Ovary (tissue), 9 donors: ENCODE data around the gene LYG1. TPM values are rescaled to one million over a fixed set of nuclear protein-coding genes. Genes with fewer than 3 reads are reported as not detected.

Experiments
- DNase-seq, 5 donors: peaks; one replicate each; pipeline ENCODE4 v3.0.0-alpha.2; 2019 to 2020
- H3K27ac ChIP-seq, 2 donors: fragments of 200-600 bp; one replicate each; pipeline versions ENCODE4 v1.5.1 to v1.8.0; 2019 to 2022
- H3K27me3 ChIP-seq: fragments of 200-600 bp; one replicate; pipeline ENCODE4 v1.8.0; 2022
- H3K36me3 ChIP-seq: fragments of 200-600 bp; sonication (generic); one replicate; pipeline ENCODE4 v1.5.1; 2019
- H3K4me1 ChIP-seq: one replicate; pipeline ENCODE4 v1.8.1; 2013; ENCODE audit warnings: mild to moderate bottlenecking, moderate library complexity; ENCODE audit not compliant: insufficient read depth
- H3K4me3 ChIP-seq: fragments of 200-600 bp; sonication (generic); one replicate; pipeline ENCODE4 v1.5.1; 2017
- H3K9me3 ChIP-seq, 2 donors: fragments of 200-600 bp in 1 of 2; sonication (generic) in 1 of 2; one replicate each; pipeline versions ENCODE4 v1.5.1 to v1.8.1; 2013 to 2019; ENCODE audit warnings: mild to moderate bottlenecking in 1 of 2, moderate library complexity in 1 of 2
- EP300 ChIP-seq: sonication (generic); formaldehyde crosslinking; IDR thresholded peaks from one replicate; pipeline ENCODE4 v1.6.1; 2017; ENCODE audit warnings: antibody characterized with exemption
- POLR2A ChIP-seq: fragments of 450-650 bp; IDR thresholded peaks from one replicate; pipeline ENCODE4 v1.6.1; 2017; ENCODE audit warnings: antibody characterized with exemption, mild to moderate bottlenecking, moderate library complexity
- WGBS, 3 donors: extraction: QIAGEN DNeasy Blood & Tissue Kit in 1 of 3; methylation state at CpG; one replicate each; pipeline versions ENCODE4 v1.1.5 to v1.1.7; 2013 to 2017; 5-methylcytosine and 5-hydroxymethylcytosine counted together
- intact Hi-C, 4 donors: fragments of 100-400 bp; cut with DNase I; formaldehyde crosslinking; loops; one replicate each; pipeline versions ENCODE4 v1.11.0 to v1.15.1; 2022 to 2023
- polyA plus RNA-seq, 2 donors: library from polyadenylated mRNA; stranded (reverse); fragments of 200-250 nt in 1 of 2; fragments of 350-450 nt in 1 of 2; fragmentation: Illumina TruSeq in 1 of 2; extraction: RNeasy Lipid Tissue Mini Kit (QIAGEN cat#74804) in 1 of 2; gene quantifications; one replicate each; pipeline ENCODE4 v1.2.3, GENCODE V29; 2013 to 2014
- total RNA-seq, 7 donors: library from RNA; depleted of rRNA in 2 of 7; stranded (reverse); fragments of >200 nt in 2 of 7; fragmentation: NEBNext Ultra II Directional in 3 of 7; extraction: Animal tissue kit (Norgen Biotek cat#: 25700) in 3 of 7; gene quantifications; one replicate each; pipeline versions ENCODE4 v1.1.0 to v1.2.4, GENCODE V29; 2016 to 2023
- TF ChIP-seq, protein P1 (sequence below), 3 donors: fragments of 450-650 bp in 2 of 3; fragments of 200-600 bp in 1 of 3; IDR thresholded peaks; one replicate each; pipeline versions ENCODE4 v1.5.1 to v1.8.0; 2016 to 2022; ENCODE audit warnings: antibody characterized with exemption in 3 of 3, mild to moderate bottlenecking in 1 of 3
- donor health status: DM: no; HTN: no; CAD: no; lungs with moderate emphysema.
- donor health status: DM: no; HTN: no; CAD: no.
- donor health status: Bipolar disorder and iron deficiency.
- donor health status: DM: yes; HTN: yes; CAD: no.
- donor health status: DM: no; HTN: no; CAD: no.
- donor health status: DM: yes; HTN: yes; CAD: no.

Gene LYG1
- total and polyA plus RNA-seq, 9 donors, result 0.56 to 3.1 (median 1.0) TPM

DNA sequence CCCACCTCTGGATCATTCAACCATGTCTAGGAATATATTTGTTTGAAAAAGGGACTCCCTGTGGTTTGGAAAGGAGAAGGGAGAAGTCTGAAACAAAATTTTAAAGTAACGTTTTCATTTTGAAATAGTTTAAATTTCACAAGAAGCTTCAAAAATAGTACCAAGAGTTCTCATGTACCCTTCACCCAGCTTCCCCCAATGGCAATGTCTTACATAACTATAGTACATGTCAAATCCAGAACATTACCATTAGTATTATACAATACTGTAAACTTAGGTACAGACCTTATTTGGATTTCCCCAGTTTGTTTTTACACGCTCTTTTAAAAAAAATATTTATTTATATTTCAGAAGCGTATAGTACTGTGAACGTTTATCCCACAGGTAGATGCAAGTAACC is 41.5 kb downstream of the LYG1 start:
- Histone ChIP-seq H3K4me3 (no peak overlapping the region), H3K36me3 (no peaks in the 10 kb centered on the region), H3K4me1 (no peaks in the 10 kb centered on the region), H3K27me3 (no peaks in the 10 kb centered on the region), H3K27ac (no peak overlapping the region), H3K9me3 (peaks cover 0 to 3% of the 10 kb centered on the region in 2 donors)
- TF ChIP-seq EP300, result no peak
- TF ChIP-seq, protein P1, sequence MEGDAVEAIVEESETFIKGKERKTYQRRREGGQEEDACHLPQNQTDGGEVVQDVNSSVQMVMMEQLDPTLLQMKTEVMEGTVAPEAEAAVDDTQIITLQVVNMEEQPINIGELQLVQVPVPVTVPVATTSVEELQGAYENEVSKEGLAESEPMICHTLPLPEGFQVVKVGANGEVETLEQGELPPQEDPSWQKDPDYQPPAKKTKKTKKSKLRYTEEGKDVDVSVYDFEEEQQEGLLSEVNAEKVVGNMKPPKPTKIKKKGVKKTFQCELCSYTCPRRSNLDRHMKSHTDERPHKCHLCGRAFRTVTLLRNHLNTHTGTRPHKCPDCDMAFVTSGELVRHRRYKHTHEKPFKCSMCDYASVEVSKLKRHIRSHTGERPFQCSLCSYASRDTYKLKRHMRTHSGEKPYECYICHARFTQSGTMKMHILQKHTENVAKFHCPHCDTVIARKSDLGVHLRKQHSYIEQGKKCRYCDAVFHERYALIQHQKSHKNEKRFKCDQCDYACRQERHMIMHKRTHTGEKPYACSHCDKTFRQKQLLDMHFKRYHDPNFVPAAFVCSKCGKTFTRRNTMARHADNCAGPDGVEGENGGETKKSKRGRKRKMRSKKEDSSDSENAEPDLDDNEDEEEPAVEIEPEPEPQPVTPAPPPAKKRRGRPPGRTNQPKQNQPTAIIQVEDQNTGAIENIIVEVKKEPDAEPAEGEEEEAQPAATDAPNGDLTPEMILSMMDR (IDR thresholded peaks at IDR 0.05), result no peak
- no peak for TF ChIP-seq POLR2A
- 80 to 96% (median 83%) methylated on average over 4 of the region's 4 CpGs for WGBS, 3 donors
- intact Hi-C loops, result no loop called here
- DNase-seq, result no peak

DNA sequence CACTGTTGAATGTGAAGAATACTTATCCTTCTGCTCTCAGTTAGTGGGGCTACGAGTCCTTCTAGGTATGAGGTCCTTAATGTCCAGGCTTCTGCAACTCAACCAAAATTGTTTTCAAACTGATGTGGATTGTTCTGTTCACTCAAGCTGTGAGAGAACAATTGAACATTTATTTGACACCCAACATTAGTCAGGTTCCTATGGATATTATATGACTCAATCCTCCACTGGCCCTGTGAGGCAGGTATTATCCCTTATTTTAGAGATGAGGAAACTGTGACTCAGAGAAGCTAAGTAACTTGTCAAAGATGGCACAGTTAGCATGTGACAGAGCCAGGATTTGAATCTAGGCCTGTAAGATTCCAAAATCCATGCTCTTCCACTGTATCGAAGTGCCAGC is 44.3 kb downstream of the LYG1 start:
- 88 to 98% (median 93%) methylated on average over 2 of the region's 2 CpGs for WGBS, 3 donors

DNA sequence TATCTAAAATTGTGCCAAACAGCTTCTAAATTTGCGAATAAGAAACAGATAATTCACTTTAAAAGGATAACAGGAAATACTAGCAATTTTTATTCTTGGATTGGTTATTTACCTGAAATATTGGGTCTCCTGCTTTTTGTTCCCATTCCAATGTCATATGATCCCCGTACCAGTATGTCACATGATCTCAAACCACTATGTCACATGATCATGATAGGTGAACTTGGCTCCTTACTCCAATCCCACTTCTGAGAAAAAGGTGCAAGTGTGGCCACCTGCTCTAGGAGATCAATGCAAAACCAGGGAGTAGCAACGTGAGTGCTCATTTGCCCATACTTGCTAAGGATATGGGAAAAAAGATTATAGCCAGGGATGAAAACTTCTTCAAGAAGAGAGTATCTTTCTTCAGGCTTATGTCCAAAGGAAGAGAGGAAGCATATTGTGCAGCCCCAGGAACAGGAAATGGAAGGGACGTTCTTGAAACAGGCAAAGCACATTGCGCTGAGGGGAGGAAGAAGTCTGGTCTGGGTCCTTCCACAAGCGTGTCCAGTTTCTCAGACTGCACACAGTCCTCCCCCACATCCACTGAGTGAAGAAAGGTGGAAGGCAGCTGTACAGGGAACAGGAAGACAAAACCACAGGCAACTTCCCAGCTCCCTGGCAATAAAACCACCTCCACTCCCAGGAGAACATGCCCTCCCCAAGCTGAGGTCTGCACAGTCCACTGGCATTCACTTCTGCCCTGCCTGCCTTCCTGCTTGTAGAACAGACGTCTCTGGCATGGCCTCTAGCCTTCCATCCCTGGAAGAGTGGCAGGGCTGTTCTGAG is 45.3 kb downstream of the LYG1 start, which contains the start of gene LYG2:
LYG2 (minus strand) TSS at position 176 of the 828 bp plus-strand sequence. CDS start 1,406 bp downstream, outside the sequence.
- H3K27ac ChIP-seq, result no peak within 1 kb of the TSS
- 75 to 85% (median 76%) methylated on average over 7 of the region's 7 CpGs for WGBS, 3 donors
- H3K4me3 ChIP-seq, result no peak within 1 kb of the TSS
- TF ChIP-seq POLR2A, result no peak
- no peak for TF ChIP-seq EP300
- TF ChIP-seq, protein P1 (IDR thresholded peaks at IDR 0.05), result no peak
- intact Hi-C loops, result no loop called here
- H3K9me3 ChIP-seq, result no peaks in the 10 kb centered on the region
- DNase-seq, result no peak
- no peaks in the 10 kb centered on the region for H3K4me1 ChIP-seq
- no peaks in the 10 kb centered on the region for H3K36me3 ChIP-seq
- no peaks in the 10 kb centered on the region for H3K27me3 ChIP-seq

More for the DNA sequence above, 44.3 kb downstream of the LYG1 start:
- Histone ChIP-seq H3K36me3 (no peaks in the 10 kb centered on the region), H3K4me3 (no peak overlapping the region), H3K9me3 (no peaks in the 10 kb centered on the region), H3K27ac (no peak overlapping the region), H3K27me3 (no peaks in the 10 kb centered on the region), H3K4me1 (no peaks in the 10 kb centered on the region)
- no peak for DNase-seq
- intact Hi-C loops, result no loop called here
- TF ChIP-seq EP300 (no peak), POLR2A (no peak)
- TF ChIP-seq, protein P1 (IDR thresholded peaks at IDR 0.05), result no peak

DNA sequence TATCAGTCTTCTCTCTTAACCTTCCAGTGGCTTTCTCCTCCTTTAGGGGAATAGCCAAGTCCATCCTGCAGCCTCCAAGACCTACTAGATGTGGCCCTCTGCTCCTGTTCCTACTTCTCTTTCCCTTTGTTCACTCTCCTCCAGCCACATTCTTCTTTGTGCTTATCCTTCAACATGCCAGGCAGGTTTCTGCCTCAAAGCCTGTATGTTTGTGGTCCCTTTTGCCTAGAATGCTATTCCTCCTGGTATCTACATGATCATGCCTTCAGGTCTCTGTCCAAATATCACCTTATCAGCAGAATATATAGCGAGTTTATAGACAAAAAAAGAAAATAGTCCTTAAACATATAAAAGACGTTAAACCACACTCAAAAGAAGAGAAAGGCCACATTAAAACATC is 51.0 kb downstream of the LYG1 start:
- no peaks in the 10 kb centered on the region for H3K9me3 ChIP-seq
- no peaks in the 10 kb centered on the region for H3K4me1 ChIP-seq
- no peak overlapping the region for H3K27ac ChIP-seq
- H3K4me3 ChIP-seq, result no peak overlapping the region
- intact Hi-C loops, result no loop called here
- no peaks in the 10 kb centered on the region for H3K27me3 ChIP-seq
- no peaks in the 10 kb centered on the region for H3K36me3 ChIP-seq
- TF ChIP-seq POLR2A (no peak), EP300 (no peak)
- TF ChIP-seq, protein P1 (IDR thresholded peaks at IDR 0.05), result no peak
- DNase-seq, result no peak
- 84 to 96% (median 92%) methylated on average over 2 of the region's 2 CpGs for WGBS, 3 donors
